Measurements from ENCODE around the gene CYBA.
A peak's percentile ranks its signal among the peaks of the same experiment; 100 is the strongest.

Gene CYBA

GRCh38 chr16:88645455-88645854 is 5.4 kb downstream of the CYBA start:
- DNase-seq = no peak

GRCh38 chr16:88643644-88643932 is 7.3 kb downstream of the CYBA start:
- DNase-seq = no peak

GRCh38 chr16:88642881-88643643 is 7.8 kb downstream of the CYBA start:
- no peak for DNase-seq

DNA sequence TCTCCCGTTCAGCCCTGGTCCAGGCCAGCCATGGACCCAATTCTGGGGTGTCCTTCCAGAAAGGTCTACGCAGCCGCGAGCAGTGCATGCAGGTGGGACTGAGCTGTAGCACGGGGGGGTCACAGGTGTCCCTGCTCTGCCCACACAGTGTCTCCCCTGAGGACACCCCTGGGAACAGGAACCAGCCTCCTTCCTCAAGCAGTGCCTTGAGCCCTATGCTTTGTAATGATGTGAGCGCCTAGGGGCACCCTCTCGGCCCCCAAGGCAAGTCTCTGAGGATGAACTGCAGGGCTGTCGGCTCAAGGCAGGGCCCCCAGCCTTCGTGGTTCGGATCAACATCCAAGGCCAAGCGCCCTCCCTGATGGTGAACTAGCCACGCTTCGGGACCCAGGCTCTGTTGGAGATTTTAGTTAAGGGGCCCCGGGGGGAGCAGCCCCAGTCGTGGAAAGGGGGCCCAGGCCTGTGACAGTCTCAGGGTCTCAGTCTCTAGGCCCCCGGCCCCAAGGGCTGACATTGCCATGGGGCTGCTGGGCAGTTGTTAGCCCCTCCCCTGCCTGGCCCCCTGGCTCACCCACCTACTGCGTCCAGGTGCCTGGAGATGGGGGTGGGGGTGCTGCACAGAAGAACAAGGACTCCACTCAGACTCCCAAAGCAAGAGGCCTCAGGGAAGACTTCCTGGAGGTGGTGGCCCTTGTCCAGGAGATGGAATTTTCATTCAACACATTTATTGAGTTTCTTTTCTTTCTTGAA is 10.2 kb downstream of the CYBA start:
- no peak for DNase-seq

DNA sequence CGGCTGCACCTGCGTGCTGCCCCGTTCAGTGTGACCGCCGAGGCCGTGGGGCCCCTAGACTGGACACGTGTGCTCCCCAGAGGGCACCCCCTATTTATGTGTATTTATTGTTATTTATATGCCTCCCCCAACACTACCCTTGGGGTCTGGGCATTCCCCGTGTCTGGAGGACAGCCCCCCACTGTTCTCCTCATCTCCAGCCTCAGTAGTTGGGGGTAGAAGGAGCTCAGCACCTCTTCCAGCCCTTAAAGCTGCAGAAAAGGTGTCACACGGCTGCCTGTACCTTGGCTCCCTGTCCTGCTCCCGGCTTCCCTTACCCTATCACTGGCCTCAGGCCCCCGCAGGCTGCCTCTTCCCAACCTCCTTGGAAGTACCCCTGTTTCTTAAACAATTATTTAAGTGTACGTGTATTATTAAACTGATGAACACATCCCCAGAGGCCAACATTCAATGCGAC is 10.8 kb downstream of the CYBA start:
- no peak for DNase-seq

DNA sequence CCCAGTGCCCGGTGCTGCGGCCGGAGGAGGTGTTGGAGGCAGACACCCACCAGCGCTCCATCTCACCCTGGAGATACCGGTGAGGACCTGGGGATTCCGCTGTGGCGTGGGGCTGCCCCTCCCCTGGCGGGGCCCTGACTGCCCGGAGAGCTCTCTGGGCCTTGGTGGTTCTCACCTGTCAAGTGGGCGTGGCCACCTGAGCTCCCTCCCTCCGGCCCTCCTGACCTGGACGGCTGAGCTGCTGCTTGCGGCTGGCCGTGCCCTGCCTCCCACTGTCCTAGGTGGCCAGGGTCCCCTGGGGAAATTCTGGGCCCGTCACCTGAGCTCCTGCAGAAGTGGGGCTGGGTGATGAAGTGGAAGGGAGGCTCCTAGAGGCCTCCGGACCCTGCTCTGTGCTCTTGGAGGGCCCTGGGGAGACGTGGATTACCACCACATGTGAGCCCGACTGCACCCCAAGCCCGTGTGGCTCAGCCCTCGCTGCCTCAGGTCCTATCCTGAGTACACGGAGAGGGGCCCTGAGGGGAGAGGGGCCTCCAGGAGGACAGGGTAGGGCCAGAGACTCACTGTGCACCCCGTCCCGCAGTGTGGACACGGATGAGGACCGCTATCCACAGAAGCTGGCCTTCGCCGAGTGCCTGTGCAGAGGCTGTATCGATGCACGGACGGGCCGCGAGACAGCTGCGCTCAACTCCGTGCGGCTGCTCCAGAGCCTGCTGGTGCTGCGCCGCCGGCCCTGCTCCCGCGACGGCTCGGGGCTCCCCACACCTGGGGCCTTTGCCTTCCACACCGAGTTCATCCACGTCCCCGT is 11.4 kb downstream of the CYBA start:
- DNase-seq = no peak

DNA sequence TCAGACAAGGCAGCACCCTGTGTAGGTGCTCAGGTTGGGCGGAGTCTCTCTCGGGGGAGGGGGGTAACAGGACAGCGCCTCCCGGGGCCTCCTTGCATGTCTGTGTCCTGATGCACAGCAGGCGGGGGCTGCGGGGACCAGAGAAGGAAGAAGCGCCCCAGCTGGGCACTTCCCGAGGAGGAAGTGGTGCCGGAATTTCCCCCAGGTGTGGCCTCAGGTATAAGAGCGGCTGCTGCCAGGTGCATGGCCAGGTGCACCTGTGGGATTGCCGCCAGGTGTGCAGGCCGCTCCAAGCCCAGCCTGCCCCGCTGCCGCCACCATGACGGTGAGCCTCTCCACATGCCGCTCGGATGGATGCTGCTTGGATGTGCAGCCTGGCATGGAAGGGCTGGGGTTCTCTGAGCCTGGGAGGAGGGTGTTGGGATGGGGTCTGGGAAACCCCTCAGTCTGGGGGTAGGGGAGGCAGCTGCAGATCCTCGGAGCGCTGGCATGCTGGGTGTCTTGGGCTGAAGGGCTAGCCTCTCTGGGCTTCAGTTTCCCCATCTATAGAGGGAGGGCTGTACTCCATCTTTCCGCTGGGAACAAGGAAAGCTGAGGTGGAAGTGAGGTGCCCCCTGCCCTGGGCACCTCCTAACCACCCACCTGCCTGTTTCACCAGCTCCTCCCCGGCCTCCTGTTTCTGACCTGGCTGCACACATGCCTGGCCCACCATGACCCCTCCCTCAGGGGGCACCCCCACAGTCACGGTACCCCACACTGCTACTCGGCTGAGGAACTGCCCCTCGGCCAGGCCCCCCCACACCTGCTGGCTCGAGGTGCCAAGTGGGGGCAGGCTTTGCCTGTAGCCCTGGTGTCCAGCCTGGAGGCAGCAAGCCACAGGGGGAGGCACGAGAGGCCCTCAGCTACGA is 12.3 kb downstream of the CYBA start, which contains the start of gene IL17C:
Gene IL17C (plus strand): TSS at position 250 of the 908 bp plus-strand sequence. CDS start 70 bp downstream, at position 320.
- DNase-seq = no peak

GRCh38 chr16:88636488-88637265 is 14.2 kb downstream of the CYBA start:
- no peak for DNase-seq

DNA sequence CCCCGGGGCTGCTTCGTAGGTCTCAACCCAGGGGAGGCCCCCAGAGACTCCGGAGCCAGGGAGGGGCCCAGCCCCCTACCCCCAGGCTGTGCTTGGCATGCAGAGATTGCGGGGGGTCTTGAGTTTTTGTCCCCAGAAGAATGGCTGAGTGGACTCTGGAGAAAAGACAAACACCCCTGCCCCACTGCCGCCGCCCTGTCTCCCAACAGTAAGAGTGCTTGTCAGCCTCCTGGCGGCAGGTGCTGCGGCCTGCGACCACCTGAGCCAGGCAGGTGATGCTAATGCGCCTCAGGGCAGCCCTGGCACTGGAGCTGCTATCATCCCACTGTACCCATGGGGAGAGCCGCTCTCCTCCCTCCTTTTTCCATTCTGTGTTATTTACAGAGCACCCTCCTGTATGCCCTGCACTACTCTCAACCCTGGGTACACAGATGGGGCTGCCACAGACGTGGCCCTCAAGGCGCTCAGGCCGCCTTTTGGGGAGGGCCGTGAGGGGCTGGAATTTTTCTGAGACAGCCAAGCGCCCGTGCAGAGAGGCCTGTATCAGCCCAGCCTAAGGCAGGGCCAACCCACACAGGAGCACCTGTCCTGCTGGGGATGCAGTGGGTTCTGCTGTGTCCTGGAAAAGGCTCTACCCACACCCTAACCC is 15.1 kb downstream of the CYBA start:
- DNase-seq = no peak

DNA sequence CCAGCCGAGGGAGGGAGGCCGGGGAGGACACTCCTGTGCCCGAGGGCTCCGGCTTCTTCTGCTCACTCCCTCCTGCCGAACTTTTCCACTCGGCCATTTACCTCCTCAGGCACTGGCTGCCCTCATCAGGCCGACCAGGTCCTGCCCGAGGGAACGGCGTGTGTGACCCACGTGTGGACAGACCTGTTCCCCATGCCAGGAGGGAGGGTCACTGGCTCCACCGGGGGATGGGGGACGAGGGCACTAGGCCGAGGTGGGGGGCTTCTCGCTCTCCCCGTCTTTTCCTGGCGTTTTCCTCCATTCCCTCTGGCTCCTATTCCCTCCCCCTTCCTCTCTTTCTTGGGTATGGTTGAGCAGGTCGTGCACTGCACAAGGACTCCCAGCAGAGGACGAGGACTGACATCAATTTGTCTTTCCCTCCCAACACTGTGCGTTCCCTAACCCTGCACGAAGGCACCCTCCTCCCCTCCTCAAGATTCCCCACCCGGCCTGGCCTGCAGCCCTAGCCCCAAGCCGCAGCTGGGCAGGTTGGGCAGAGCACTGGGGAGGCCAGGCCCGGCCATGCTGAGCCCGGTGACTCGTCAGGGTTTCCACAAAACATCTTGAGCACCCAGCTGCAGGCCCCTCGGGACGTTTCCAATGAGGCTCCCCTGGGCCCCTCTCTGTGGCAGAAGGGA is 15.7 kb downstream of the CYBA start:
- no peak for DNase-seq

DNA sequence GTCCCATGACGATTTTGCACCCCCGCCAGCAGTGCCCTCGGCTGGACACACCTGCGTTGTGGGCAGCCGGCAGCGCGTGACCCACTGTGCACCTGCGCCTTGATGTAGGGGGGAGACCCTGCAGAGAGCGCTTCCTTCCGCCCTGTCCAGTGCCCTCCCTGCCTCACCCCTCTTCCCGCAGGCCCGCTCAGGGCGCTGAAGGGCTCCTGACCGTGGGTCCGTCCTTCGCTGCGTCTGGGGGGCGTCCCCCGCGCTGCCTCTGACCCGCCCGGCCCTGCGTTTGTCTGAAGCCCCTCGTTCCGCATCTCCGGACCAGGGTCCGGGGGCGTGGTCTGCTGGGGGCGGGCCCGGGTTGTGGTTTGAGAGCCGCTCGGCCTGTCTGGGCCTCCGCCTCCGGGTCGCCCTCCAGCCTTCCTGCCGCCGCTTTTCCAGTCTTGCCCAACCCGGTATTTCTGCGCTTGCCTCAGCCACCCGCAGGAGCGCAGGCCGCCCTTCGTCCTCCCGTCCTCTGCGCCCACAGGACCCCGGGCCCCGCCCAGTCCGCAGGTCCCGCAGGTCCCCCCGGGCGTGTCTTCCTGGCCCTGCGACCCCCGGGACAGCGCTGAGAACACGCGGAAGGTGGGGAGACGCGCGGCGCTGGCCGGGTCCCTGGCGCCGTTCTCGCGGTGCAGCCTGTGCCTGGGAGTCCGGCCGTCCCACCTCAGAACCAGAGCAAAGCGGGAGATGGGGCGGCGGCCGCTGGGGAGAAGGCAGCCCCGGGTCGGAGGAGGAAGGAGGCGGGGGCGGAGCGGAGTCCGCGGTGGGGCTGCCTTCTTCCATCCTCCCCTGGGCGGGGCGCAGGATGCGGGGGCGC is 16.5 kb downstream of the CYBA start:
- peak in 1 of 4 experiments; percentile 29 for DNase-seq

GRCh38 chr16:88633684-88634140 is 17.1 kb downstream of the CYBA start:
- peak in 1 of 4 experiments; percentile 26 for DNase-seq

GRCh38 chr16:88632587-88632930 is 18.3 kb downstream of the CYBA start:
- no peak for DNase-seq

DNA sequence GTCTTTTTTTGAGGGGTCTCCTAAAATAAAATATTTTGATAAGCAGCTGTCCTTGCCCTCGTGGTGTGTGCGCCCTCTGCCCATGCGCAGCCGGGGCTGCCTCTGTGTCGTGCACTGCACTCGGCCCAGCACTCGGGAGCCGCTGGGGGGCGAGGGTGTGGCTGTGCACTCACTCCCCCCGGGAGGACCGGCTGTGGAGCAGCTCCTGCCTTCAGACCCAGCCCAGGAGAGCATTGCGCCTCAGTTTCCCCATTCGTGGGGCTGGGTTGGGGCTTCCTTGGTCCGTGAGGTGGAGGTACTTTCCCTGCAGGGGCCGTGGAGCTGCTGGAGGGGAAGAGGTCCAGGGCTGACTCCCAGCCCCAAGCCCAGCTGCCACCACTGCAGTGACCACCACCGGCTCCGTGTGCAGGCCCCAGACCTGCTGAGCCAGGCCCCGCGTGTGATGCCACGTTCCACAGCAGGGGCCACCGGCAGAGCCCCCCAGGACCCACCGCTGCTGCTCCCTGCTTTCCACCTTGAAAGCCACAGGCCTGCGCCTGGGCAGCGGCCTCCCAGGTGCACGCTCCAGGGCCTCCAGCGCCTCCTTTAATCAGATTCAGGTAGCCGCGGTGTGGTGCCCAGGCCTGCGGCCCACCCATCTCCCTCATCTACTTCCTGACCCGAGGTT is 18.8 kb downstream of the CYBA start:
- no peak for DNase-seq

- no peak for DNase-seq
These were observed 19.5 kb downstream of the CYBA start for GRCh38 chr16:88631384-88631783.

GRCh38 chr16:88630941-88631340 is 19.9 kb downstream of the CYBA start:
- DNase-seq = no peak

GRCh38 chr16:88630433-88630832 is 20.4 kb downstream of the CYBA start:
- no peak for DNase-seq

- no peak for DNase-seq
These were observed 21.0 kb downstream of the CYBA start for GRCh38 chr16:88629835-88630234.

- DNase-seq = no peak
These were observed 22.3 kb downstream of the CYBA start for GRCh38 chr16:88628512-88628974.

Measured in activated naive CD4-positive, alpha-beta T cell (primary cell).